ENCODE data around the gene BLVRA.
"Not testable (repeated sequence)": the region's sequence is repeated elsewhere in the genome, so short reads cannot be mapped to it uniquely, and the experiment has no call there.

Gene BLVRA

GRCh38 chr7:43758029-43758821 is at the start of gene BLVRA:
Gene BLVRA (plus strand): TSS chr7:43758680. CDS start chr7:43771159, 12,479 bp downstream.
- peak in 45 of 58 donors; percentile 7 to 67 (median 35) for DNase-seq

GRCh38 chr7:43711503-43711902 is 47.0 kb upstream of the BLVRA start:
- no peak for DNase-seq

- not testable (repeated sequence) for DNase-seq
Measured at GRCh38 chr7:43715966-43716365, 42.5 kb upstream of the BLVRA start.

- DNase-seq: no peak
Measured at GRCh38 chr7:43716598-43716997, 41.9 kb upstream of the BLVRA start.

- peak in 2 of 58 donors; percentile 1 to 6 for DNase-seq
Measured at GRCh38 chr7:43721193-43721806, 37.2 kb upstream of the BLVRA start.

- no peak for DNase-seq
Measured at GRCh38 chr7:43723007-43723341, 35.5 kb upstream of the BLVRA start.

GRCh38 chr7:43725251-43725650 is 33.2 kb upstream of the BLVRA start:
- DNase-seq: no peak

- DNase-seq: no peak
Measured at GRCh38 chr7:43726466-43726865, 32.0 kb upstream of the BLVRA start.

- no peak for DNase-seq
Measured at GRCh38 chr7:43727003-43727402, 31.5 kb upstream of the BLVRA start.

- no peak for DNase-seq
Measured at GRCh38 chr7:43727494-43727893, 31.0 kb upstream of the BLVRA start.

GRCh38 chr7:43729214-43729923 is 29.1 kb upstream of the BLVRA start, which contains the start of gene COA1:
Gene COA1 (minus strand): TSS chr7:43729523. CDS start chr7:43648614, 80,909 bp downstream.
- DNase-seq: peak; percentile 16 to 91 (median 78)

- DNase-seq: no peak
Measured at GRCh38 chr7:43729924-43730248, 28.6 kb upstream of the BLVRA start.

GRCh38 chr7:43731494-43731893 is 27.0 kb upstream of the BLVRA start:
- DNase-seq: not testable (repeated sequence)

- DNase-seq: not testable (repeated sequence)
Measured at GRCh38 chr7:43734575-43735332, 23.7 kb upstream of the BLVRA start.

GRCh38 chr7:43735403-43735801 is 23.1 kb upstream of the BLVRA start:
- no peak for DNase-seq

GRCh38 chr7:43735802-43736603 is 22.5 kb upstream of the BLVRA start:
- DNase-seq: no peak

- DNase-seq: no peak
Measured at GRCh38 chr7:43737467-43738127, 20.9 kb upstream of the BLVRA start.

GRCh38 chr7:43742692-43743091 is 15.8 kb upstream of the BLVRA start:
- no peak for DNase-seq

GRCh38 chr7:43747328-43748105 is 11.0 kb upstream of the BLVRA start:
- no peak for DNase-seq

Data from anterior cingulate cortex (tissue), 58 donors.